ENCODE measurements around the gene S1PR3.

GRCh38 chr9:88945636-88946333, 45.5 kb upstream of the S1PR3 start:
- TF ChIP-seq EZH2 (IDR thresholded peaks at IDR 0.05; ENCODE audit: insufficient read depth, poor library complexity, severe bottlenecking) (no peak), EZH2phosphoT487 (IDR thresholded peaks at IDR 0.05; ENCODE audit: insufficient read depth, low read depth) (no peak)
